ENCODE data around the gene MME.

DNA sequence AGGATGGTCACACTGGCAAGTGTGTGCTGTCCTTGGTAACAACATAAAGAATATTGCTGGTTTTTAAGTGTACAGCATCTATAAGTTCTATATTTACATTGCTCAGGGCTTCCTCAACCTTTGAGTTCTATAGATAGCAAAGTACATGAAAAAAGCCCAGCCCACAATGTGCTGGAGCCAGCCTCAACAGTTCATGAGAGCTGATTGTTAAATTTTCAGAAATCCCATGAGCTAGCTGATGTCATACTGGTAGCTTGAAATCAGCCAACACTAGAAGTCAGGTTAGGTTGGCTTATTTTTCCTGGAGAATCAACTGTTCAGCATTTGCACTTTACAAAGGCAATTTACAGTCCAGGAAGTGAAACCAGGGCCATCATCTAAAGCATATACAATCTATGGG, 110.6 kb downstream of the MME start:
- TF ChIP-seq GATA3 (IDR thresholded peaks at IDR 0.05; ENCODE audit: low read depth, low read length) (no peak), GATA2 (IDR thresholded peaks at IDR 0.05; ENCODE audit: low read depth, low read length) (no peak)

Data from SH-SY5Y (cell line).